ENCODE results near the gene AFAP1L2.
"Not testable (repeated sequence)": the region's sequence is repeated elsewhere in the genome, so short reads cannot be mapped to it uniquely, and the experiment has no call there.

Gene AFAP1L2

GRCh38 chr10:114336823-114337509 lies 67.3 kb downstream of the AFAP1L2 start:
- H3K4me1 ChIP-seq (ENCODE audit: insufficient read depth, low read length) = peaks cover 23% of the 10 kb centered on the region
- H3K9ac ChIP-seq (ENCODE audit: low read depth, low read length) = no peak overlapping the region
- H3K36me3 ChIP-seq (ENCODE audit: insufficient read depth, low read length) = no peaks in the 10 kb centered on the region; the same call in 1 of the 2 replicates
- H3K9me3 ChIP-seq (ENCODE audit: control insufficient read depth, insufficient read depth, low read length) = no peaks in the 10 kb centered on the region

GRCh38 chr10:114335614-114336013 lies 68.7 kb downstream of the AFAP1L2 start:
- Histone ChIP-seq H3K36me3 (ENCODE audit: insufficient read depth, low read length) (no peaks in the 10 kb centered on the region; the same call in 1 of the 2 replicates), H3K4me1 (ENCODE audit: insufficient read depth, low read length) (peaks cover 23% of the 10 kb centered on the region), H3K9ac (ENCODE audit: low read depth, low read length) (no peak overlapping the region), H3K9me3 (ENCODE audit: control insufficient read depth, insufficient read depth, low read length) (no peaks in the 10 kb centered on the region)

- H3K36me3 ChIP-seq (ENCODE audit: insufficient read depth, low read length) = no peaks in the 10 kb centered on the region
- H3K9ac ChIP-seq (ENCODE audit: low read depth, low read length) = no peak overlapping the region
- H3K4me1 ChIP-seq (ENCODE audit: insufficient read depth, low read length) = peaks cover 23% of the 10 kb centered on the region
- no peaks in the 10 kb centered on the region for H3K9me3 ChIP-seq (ENCODE audit: control insufficient read depth, insufficient read depth, low read length)
Observed at GRCh38 chr10:114334301-114334700, 70.0 kb downstream of the AFAP1L2 start.

GRCh38 chr10:114333441-114333840 lies 70.9 kb downstream of the AFAP1L2 start:
- not testable (repeated sequence) for H3K9me3 ChIP-seq (ENCODE audit: control insufficient read depth, insufficient read depth, low read length); H3K36me3 ChIP-seq (ENCODE audit: insufficient read depth, low read length); H3K9ac ChIP-seq (ENCODE audit: low read depth, low read length)
- peaks cover 19% of the 10 kb centered on the region for H3K4me1 ChIP-seq (ENCODE audit: insufficient read depth, low read length)

- Histone ChIP-seq H3K9me3 (ENCODE audit: control insufficient read depth, insufficient read depth, low read length) (no peaks in the 10 kb centered on the region), H3K9ac (ENCODE audit: low read depth, low read length) (no peak overlapping the region), H3K36me3 (ENCODE audit: insufficient read depth, low read length) (no peaks in the 10 kb centered on the region), H3K4me1 (ENCODE audit: insufficient read depth, low read length) (peaks cover 11% of the 10 kb centered on the region)
Observed at GRCh38 chr10:114332301-114333192, 71.8 kb downstream of the AFAP1L2 start.

- no peaks in the 10 kb centered on the region for H3K9me3 ChIP-seq (ENCODE audit: control insufficient read depth, insufficient read depth, low read length)
- no peaks in the 10 kb centered on the region for H3K36me3 ChIP-seq (ENCODE audit: insufficient read depth, low read length)
- 0 out of 2 replicates have a peak, but pooled peaks cover 3% of the 10 kb centered on the region for H3K4me1 ChIP-seq (ENCODE audit: insufficient read depth, low read length)
- no peak overlapping the region for H3K9ac ChIP-seq (ENCODE audit: low read depth, low read length)
Observed at GRCh38 chr10:114329634-114330365, 74.5 kb downstream of the AFAP1L2 start.

- H3K9ac ChIP-seq (ENCODE audit: low read depth, low read length) = no peak overlapping the region
- H3K4me1 ChIP-seq (ENCODE audit: insufficient read depth, low read length) = no peaks in the 10 kb centered on the region
- H3K36me3 ChIP-seq (ENCODE audit: insufficient read depth, low read length) = no peaks in the 10 kb centered on the region
- no peaks in the 10 kb centered on the region for H3K9me3 ChIP-seq (ENCODE audit: control insufficient read depth, insufficient read depth, low read length)
Observed at GRCh38 chr10:114328874-114329273, 75.4 kb downstream of the AFAP1L2 start.

- no peaks in the 10 kb centered on the region for H3K4me1 ChIP-seq (ENCODE audit: insufficient read depth, low read length)
- no peak overlapping the region for H3K9ac ChIP-seq (ENCODE audit: low read depth, low read length)
- no peaks in the 10 kb centered on the region for H3K36me3 ChIP-seq (ENCODE audit: insufficient read depth, low read length)
- no peaks in the 10 kb centered on the region for H3K9me3 ChIP-seq (ENCODE audit: control insufficient read depth, insufficient read depth, low read length)
Observed at GRCh38 chr10:114328441-114328812, 75.9 kb downstream of the AFAP1L2 start.

GRCh38 chr10:114327537-114328440 lies 76.5 kb downstream of the AFAP1L2 start:
- H3K9me3 ChIP-seq (ENCODE audit: control insufficient read depth, insufficient read depth, low read length) = no peaks in the 10 kb centered on the region
- H3K9ac ChIP-seq (ENCODE audit: low read depth, low read length) = no peak overlapping the region
- no peaks in the 10 kb centered on the region for H3K36me3 ChIP-seq (ENCODE audit: insufficient read depth, low read length)
- H3K4me1 ChIP-seq (ENCODE audit: insufficient read depth, low read length) = no peaks in the 10 kb centered on the region

- Histone ChIP-seq H3K9ac (ENCODE audit: low read depth, low read length) (no peak overlapping the region), H3K4me1 (ENCODE audit: insufficient read depth, low read length) (no peaks in the 10 kb centered on the region), H3K9me3 (ENCODE audit: control insufficient read depth, insufficient read depth, low read length) (no peaks in the 10 kb centered on the region), H3K36me3 (ENCODE audit: insufficient read depth, low read length) (no peaks in the 10 kb centered on the region)
Observed at GRCh38 chr10:114326795-114327194, 77.5 kb downstream of the AFAP1L2 start.

GRCh38 chr10:114323023-114323422 lies 81.3 kb downstream of the AFAP1L2 start:
- no peaks in the 10 kb centered on the region for H3K36me3 ChIP-seq (ENCODE audit: insufficient read depth, low read length)
- no peak overlapping the region for H3K9ac ChIP-seq (ENCODE audit: low read depth, low read length)

GRCh38 chr10:114322344-114322743 lies 82.0 kb downstream of the AFAP1L2 start:
- no peak overlapping the region for H3K9ac ChIP-seq (ENCODE audit: low read depth, low read length)
- H3K4me1 ChIP-seq (ENCODE audit: insufficient read depth, low read length) = peaks cover 11% of the 10 kb centered on the region
- no peaks in the 10 kb centered on the region for H3K36me3 ChIP-seq (ENCODE audit: insufficient read depth, low read length)

More at GRCh38 chr10:114323023-114323422, 81.3 kb downstream of the AFAP1L2 start:
- Histone ChIP-seq H3K9me3 (ENCODE audit: control insufficient read depth, insufficient read depth, low read length) (no peaks in the 10 kb centered on the region), H3K4me1 (ENCODE audit: insufficient read depth, low read length) (peaks cover 11% of the 10 kb centered on the region)

GRCh38 chr10:114320249-114321116 lies 83.8 kb downstream of the AFAP1L2 start:
- Histone ChIP-seq H3K4me1 (ENCODE audit: insufficient read depth, low read length) (peaks cover 11% of the 10 kb centered on the region), H3K36me3 (ENCODE audit: insufficient read depth, low read length) (no peaks in the 10 kb centered on the region), H3K9ac (ENCODE audit: low read depth, low read length) (no peak overlapping the region), H3K9me3 (ENCODE audit: control insufficient read depth, insufficient read depth, low read length) (no peaks in the 10 kb centered on the region)

More at GRCh38 chr10:114322344-114322743, 82.0 kb downstream of the AFAP1L2 start:
- no peaks in the 10 kb centered on the region for H3K9me3 ChIP-seq (ENCODE audit: control insufficient read depth, insufficient read depth, low read length)
